HepG2 (cell line): ENCODE measurements around the gene ATP2A2. TPM values are rescaled to one million over a fixed set of nuclear protein-coding genes. Genes with fewer than 3 reads are reported as not detected.
A peak's percentile ranks its signal among the peaks of the same experiment; 100 is the strongest.

Source experiments
- ATAC-seq: fragments of 200-7000 bp; cut with Tn5 transposase; 3 replicates; pipeline ENCODE4 v1.9.1; 2020; ENCODE audit warnings: mild to moderate bottlenecking, moderate library complexity
- BruUV-seq: library from RNA; stranded (reverse); fragments of 400-500 nt; replicated peaks from 2 replicates; lab custom pipeline; 2021; lab: Mats Ljungman, UMichigan
- CTCF ChIA-PET: fragments of 300-600 bp; formaldehyde crosslinking; extraction: SDS; loops from one replicate; lab custom pipeline; 2021; ENCODE audit warnings: low total read pairs, inconsistent platforms, low intra/inter-chr PET ratio; lab: Yijun Ruan, JAX
- POLR2A ChIA-PET: fragments of 350-600 bp; sonication (Branson Sonifier 250); formaldehyde crosslinking; loops from one replicate; lab custom pipeline; 2020; ENCODE audit warnings: antibody characterized with exemption, inconsistent platforms; lab: Yijun Ruan, JAX
- DNase-seq: peaks from one replicate; pipeline ENCODE4 v3.0.0-alpha.2; 2015; ENCODE audit warnings: low spot score
- FAIRE-seq: peaks from 3 replicates; lab custom pipeline; 2011; peaks lifted over from hg19 to GRCh38; lab: Jason Lieb, UNC
- H2AFZ ChIP-seq: one replicate; pipeline ENCODE4 v1.6.1; 2011; ENCODE audit warnings: low read length, inconsistent platforms
- H3K27ac ChIP-seq: fragments of 300-600 bp; 3 replicates; pipeline ENCODE4 v1.8.0; 2011; ENCODE audit warnings: mixed run types, mild to moderate bottlenecking, mixed read lengths, low read length, inconsistent platforms; ENCODE audit not compliant: insufficient read depth; ENCODE audit errors: extremely low read length
- H3K27me3 ChIP-seq, 2 experiments: fragments of 200-600 bp in 1 of 2; 2 replicates in 1 of 2; 3 replicates in 1 of 2; pipeline versions ENCODE4 v1.6.0 to v1.8.0; 2011; ENCODE audit warnings: low read length in 2 of 2, mild to moderate bottlenecking in 2 of 2, moderate library complexity in 2 of 2, inconsistent platforms in 1 of 2; ENCODE audit not compliant: insufficient read depth in 2 of 2, control insufficient read depth in 1 of 2
- H3K36me3 ChIP-seq, 2 experiments: fragments of 200-600 bp in 1 of 2; replicated peaks in 1 of 2; 2 replicates in 1 of 2; 3 replicates in 1 of 2; pipeline versions ENCODE4 v1.5.1 to v1.8.0; 2011; ENCODE audit warnings: low read length in 2 of 2, inconsistent platforms in 1 of 2; ENCODE audit not compliant: insufficient read depth in 2 of 2, control insufficient read depth in 1 of 2
- H3K4me1 ChIP-seq: 2 replicates; pipeline ENCODE4 v1.5.1; 2012; ENCODE audit warnings: low read length, inconsistent platforms; ENCODE audit not compliant: insufficient read depth
- H3K4me2 ChIP-seq: 2 replicates; pipeline ENCODE4 v1.6.0; 2011; ENCODE audit warnings: low read depth, low read length, inconsistent platforms
- H3K4me3 ChIP-seq, 3 experiments: fragments of 200-600 bp in 1 of 3; sonication (generic), shearing (Covaris generic) in 1 of 3; replicated peaks in 1 of 3; 2 replicates each; pipeline ENCODE4 v1.5.1; 2011 to 2016; ENCODE audit warnings: low read length in 3 of 3, inconsistent platforms in 2 of 3, low read depth in 2 of 3, mild to moderate bottlenecking in 2 of 3, control low read depth in 1 of 3, mixed read lengths in 1 of 3; ENCODE audit not compliant: insufficient read depth in 1 of 3
- H3K79me2 ChIP-seq: one replicate; pipeline ENCODE4 v1.6.1; 2011; ENCODE audit warnings: low read length, inconsistent platforms; ENCODE audit not compliant: insufficient read depth
- H3K9ac ChIP-seq: 2 replicates; pipeline ENCODE4 v1.6.0; 2011; ENCODE audit warnings: mild to moderate bottlenecking, low read depth, low read length, inconsistent platforms; ENCODE audit not compliant: insufficient read depth
- H3K9me3 ChIP-seq: 2 replicates; pipeline ENCODE4 v1.5.1; 2012; ENCODE audit warnings: mild to moderate bottlenecking, low read length
- H4K20me1 ChIP-seq: 2 replicates; pipeline ENCODE4 v1.6.0; 2011; ENCODE audit warnings: inconsistent platforms, mild to moderate bottlenecking, low read length, moderate library complexity; ENCODE audit not compliant: insufficient read depth
- HDAC6 ChIP-seq: fragments of 200-600 bp; sonication (generic); IDR thresholded peaks from 2 replicates; pipeline ENCODE4 v1.7.0; 2017; ENCODE audit warnings: mild to moderate bottlenecking, antibody characterized with exemption, low read length, low read depth
- POLR2A ChIP-seq, 2 experiments: IDR thresholded peaks; 2 replicates each; pipeline ENCODE4 v1.6.1; 2011; ENCODE audit warnings: low read depth in 2 of 2, low read length in 2 of 2, mild to moderate bottlenecking in 1 of 2, moderate library complexity in 1 of 2; ENCODE audit not compliant: insufficient read depth in 1 of 2
- SAFB2 ChIP-seq: sonication (generic); formaldehyde crosslinking; IDR thresholded peaks from 2 replicates; pipeline ENCODE4 v1.5.1; 2020; ENCODE audit warnings: missing genetic modification reagents, low read depth, mild to moderate bottlenecking, borderline replicate concordance
- SNAPC5 ChIP-seq: sonication (generic); formaldehyde crosslinking; IDR thresholded peaks from 2 replicates; pipeline ENCODE4 v1.8.1; 2023; ENCODE audit warnings: mild to moderate bottlenecking, missing genetic modification reagents, borderline replicate concordance
- ZBTB1 ChIP-seq: sonication (generic); formaldehyde crosslinking; IDR thresholded peaks from 2 replicates; pipeline ENCODE4 v1.4.0; 2020; ENCODE audit warnings: missing genetic modification reagents, borderline replicate concordance
- WGBS: methylation state at CpG from one replicate; pipeline ENCODE4 v1.1.6; 2017; ENCODE audit warnings: low lambda C conversion rate; 5-methylcytosine and 5-hydroxymethylcytosine counted together
- in situ Hi-C: cut with HindIII; loops from 2 replicates; pipeline ENCODE4 v1.10.0; 2017; ENCODE audit warnings: low pct_unique_long_range_greater_than_20kb; ENCODE audit not compliant: extremely low pct_ligation_motif_present
- intact Hi-C: fragments of 100-400 bp; cut with micrococcal nuclease; formaldehyde crosslinking; loops from one replicate; pipeline ENCODE4 v1.10.0; 2022; ENCODE audit not compliant: unreplicated experiment
- polyA plus RNA-seq, 8 experiments: library from polyadenylated mRNA; depleted of rRNA in 3 of 8; stranded (reverse) in 7 of 8; unstranded in 1 of 8; fragments of >200 nt; fragmentation: Illumina TruSeq in 4 of 8; extraction: Trizol in 4 of 8; gene quantifications; 2 replicates each; pipeline versions ENCODE4 v1.2.1 to v1.2.3, GENCODE V29; 2011 to 2016; ENCODE audit warnings: low read depth in 4 of 8, missing spikeins in 1 of 8, mixed read lengths in 1 of 8; ENCODE audit not compliant: insufficient read depth in 1 of 8
- total RNA-seq, 5 experiments: library from RNA; depleted of rRNA; stranded (reverse); fragments of >200 nt; fragmentation: Illumina TruSeq; extraction: Trizol; gene quantifications; 2 replicates each; pipeline ENCODE4 v1.2.3, GENCODE V29; 2016; ENCODE audit warnings: low read depth in 1 of 5
- TF ChIP-seq, protein P1 (sequence below): sonication (generic); formaldehyde crosslinking; IDR thresholded peaks from one replicate; pipeline ENCODE4 v1.5.1; 2020; ENCODE audit warnings: mild to moderate bottlenecking, missing genetic modification reagents; ENCODE audit errors: not compliant biosample characterization
- TF ChIP-seq, protein P2 (sequence below): sonication (generic); formaldehyde crosslinking; IDR thresholded peaks from 2 replicates; pipeline ENCODE4 v1.5.0; 2020; ENCODE audit warnings: missing genetic modification reagents

Gene ATP2A2
- total and polyA plus RNA-seq, 2 of the 13 experiments (the other 11 are each of a cell fraction or from before 2014, with no cell fraction given) = 35.4 to 85.5 TPM

GRCh38 chr12:110249716-110250225, 31.3 kb upstream of the ATP2A2 start (continued):
- no peak for TF ChIP-seq SAFB2 (CRISPR knock-in tag)
- no peak for TF ChIP-seq ZBTB1 (CRISPR knock-in tag)
- TF ChIP-seq POLR2A (IDR thresholded peaks at IDR 0.05; ENCODE audit: insufficient read depth in 1 of 2, low read depth in 2 of 2, low read length in 2 of 2) = peak in 1 of 2 experiments; percentile 10; a peak in 1 of 4 replicates

DNA sequence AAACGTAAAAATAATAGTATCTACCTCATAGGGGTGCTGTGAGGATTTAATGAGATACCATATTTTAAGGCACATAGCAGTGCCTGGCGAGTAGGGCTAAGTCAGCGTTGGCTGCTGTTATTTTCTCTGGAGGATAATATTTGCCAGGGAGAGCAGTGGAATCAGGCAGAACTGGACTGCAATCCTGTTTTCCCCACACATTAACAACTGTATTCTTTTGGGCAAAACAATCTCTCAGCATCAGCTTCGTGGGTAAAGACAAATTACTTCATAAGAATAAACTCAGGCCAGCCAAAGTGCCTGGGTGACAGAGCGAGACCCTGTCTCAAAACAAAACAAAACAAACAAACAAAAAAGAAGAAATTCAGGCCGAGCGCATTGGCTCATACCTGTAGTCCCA, 29.7 kb upstream of the ATP2A2 start:
- H3K9me3 ChIP-seq = no peaks in the 10 kb centered on the region
- H3K36me3 ChIP-seq = no peaks in the 10 kb centered on the region
- no peak overlapping the region for H3K27ac ChIP-seq
- intact Hi-C loops = no loop called here
- ATAC-seq = no peak
- no TSS peak for BruUV-seq
- H3K4me1 ChIP-seq = peaks cover 74% of the 10 kb centered on the region
- CTCF ChIA-PET = no interaction called here
- TF ChIP-seq SNAPC5 (no peak), HDAC6 (no peak)
- TF ChIP-seq, protein P1, sequence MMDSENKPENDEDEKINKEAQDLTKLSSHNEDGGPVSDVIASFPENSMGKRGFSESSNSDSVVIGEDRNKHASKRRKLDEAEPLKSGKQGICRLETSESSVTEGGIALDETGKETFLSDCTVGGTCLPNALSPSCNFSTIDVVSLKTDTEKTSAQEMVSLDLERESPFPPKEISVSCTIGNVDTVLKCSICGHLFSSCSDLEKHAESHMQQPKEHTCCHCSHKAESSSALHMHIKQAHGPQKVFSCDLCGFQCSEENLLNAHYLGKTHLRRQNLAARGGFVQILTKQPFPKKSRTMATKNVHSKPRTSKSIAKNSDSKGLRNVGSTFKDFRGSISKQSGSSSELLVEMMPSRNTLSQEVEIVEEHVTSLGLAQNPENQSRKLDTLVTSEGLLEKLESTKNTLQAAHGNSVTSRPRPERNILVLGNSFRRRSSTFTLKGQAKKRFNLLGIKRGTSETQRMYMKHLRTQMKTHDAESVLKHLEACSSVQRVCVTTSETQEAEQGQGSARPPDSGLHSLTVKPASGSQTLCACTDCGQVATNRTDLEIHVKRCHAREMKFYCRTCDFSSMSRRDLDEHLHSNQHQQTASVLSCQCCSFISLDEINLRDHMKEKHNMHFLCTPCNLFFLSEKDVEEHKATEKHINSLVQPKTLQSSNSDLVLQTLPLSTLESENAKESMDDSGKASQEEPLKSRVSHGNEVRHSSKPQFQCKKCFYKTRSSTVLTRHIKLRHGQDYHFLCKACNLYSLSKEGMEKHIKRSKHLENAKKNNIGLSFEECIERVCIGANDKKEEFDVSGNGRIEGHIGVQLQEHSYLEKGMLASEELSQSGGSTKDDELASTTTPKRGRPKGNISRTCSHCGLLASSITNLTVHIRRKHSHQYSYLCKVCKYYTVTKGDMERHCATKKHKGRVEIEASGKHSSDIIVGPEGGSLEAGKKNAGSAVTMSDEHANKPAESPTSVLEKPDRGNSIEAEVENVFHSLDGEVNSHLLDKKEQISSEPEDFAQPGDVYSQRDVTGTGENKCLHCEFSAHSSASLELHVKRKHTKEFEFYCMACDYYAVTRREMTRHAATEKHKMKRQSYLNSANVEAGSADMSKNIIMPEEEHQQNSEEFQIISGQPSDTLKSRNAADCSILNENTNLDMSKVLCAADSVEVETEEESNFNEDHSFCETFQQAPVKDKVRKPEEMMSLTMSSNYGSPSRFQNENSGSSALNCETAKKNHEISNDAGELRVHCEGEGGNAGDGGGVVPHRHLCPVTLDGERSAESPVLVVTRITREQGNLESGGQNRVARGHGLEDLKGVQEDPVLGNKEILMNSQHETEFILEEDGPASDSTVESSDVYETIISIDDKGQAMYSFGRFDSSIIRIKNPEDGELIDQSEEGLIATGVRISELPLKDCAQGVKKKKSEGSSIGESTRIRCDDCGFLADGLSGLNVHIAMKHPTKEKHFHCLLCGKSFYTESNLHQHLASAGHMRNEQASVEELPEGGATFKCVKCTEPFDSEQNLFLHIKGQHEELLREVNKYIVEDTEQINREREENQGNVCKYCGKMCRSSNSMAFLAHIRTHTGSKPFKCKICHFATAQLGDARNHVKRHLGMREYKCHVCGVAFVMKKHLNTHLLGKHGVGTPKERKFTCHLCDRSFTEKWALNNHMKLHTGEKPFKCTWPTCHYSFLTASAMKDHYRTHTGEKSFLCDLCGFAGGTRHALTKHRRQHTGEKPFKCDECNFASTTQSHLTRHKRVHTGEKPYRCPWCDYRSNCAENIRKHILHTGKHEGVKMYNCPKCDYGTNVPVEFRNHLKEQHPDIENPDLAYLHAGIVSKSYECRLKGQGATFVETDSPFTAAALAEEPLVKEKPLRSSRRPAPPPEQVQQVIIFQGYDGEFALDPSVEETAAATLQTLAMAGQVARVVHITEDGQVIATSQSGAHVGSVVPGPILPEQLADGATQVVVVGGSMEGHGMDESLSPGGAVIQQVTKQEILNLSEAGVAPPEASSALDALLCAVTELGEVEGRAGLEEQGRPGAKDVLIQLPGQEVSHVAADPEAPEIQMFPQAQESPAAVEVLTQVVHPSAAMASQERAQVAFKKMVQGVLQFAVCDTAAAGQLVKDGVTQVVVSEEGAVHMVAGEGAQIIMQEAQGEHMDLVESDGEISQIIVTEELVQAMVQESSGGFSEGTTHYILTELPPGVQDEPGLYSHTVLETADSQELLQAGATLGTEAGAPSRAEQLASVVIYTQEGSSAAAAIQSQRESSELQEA (CRISPR knock-in tag) = no peak
- TF ChIP-seq, protein P2, sequence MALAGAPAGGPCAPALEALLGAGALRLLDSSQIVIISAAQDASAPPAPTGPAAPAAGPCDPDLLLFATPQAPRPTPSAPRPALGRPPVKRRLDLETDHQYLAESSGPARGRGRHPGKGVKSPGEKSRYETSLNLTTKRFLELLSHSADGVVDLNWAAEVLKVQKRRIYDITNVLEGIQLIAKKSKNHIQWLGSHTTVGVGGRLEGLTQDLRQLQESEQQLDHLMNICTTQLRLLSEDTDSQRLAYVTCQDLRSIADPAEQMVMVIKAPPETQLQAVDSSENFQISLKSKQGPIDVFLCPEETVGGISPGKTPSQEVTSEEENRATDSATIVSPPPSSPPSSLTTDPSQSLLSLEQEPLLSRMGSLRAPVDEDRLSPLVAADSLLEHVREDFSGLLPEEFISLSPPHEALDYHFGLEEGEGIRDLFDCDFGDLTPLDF (CRISPR knock-in tag) = no peak
- TF ChIP-seq, all 625 proteins: peak for 0
- no peaks in the 10 kb centered on the region for H4K20me1 ChIP-seq
- no peak overlapping the region for H3K4me2 ChIP-seq
- WGBS = 87% methylated on average over 7 of the region's 7 CpGs
- no peak overlapping the region for H3K9ac ChIP-seq
- no peak for FAIRE-seq
- POLR2A ChIA-PET = interaction anchor here (2.2 kb wide), 1 partner anchor 19 kb away, joined by 9 read pairs; no protein-coding TSS in a partner anchor
- H3K79me2 ChIP-seq = no peaks in the 10 kb centered on the region
- H3K27me3 ChIP-seq = no peaks in the 10 kb centered on the region
- no peak for DNase-seq
- in situ Hi-C loops = no loop called here
- H3K4me3 ChIP-seq = no peak overlapping the region
- no peak overlapping the region for H2AFZ ChIP-seq
